ENCODE results near the gene WDR12. TPM values are rescaled to one million over a fixed set of nuclear protein-coding genes. Genes with fewer than 3 reads are reported as not detected.

The WDR12 gene
- total and polyA plus RNA-seq, 9 of the 15 experiments (the other 6 are each of a cell fraction or from before 2014, with no cell fraction given): 109 to 554 (median 174) TPM

DNA sequence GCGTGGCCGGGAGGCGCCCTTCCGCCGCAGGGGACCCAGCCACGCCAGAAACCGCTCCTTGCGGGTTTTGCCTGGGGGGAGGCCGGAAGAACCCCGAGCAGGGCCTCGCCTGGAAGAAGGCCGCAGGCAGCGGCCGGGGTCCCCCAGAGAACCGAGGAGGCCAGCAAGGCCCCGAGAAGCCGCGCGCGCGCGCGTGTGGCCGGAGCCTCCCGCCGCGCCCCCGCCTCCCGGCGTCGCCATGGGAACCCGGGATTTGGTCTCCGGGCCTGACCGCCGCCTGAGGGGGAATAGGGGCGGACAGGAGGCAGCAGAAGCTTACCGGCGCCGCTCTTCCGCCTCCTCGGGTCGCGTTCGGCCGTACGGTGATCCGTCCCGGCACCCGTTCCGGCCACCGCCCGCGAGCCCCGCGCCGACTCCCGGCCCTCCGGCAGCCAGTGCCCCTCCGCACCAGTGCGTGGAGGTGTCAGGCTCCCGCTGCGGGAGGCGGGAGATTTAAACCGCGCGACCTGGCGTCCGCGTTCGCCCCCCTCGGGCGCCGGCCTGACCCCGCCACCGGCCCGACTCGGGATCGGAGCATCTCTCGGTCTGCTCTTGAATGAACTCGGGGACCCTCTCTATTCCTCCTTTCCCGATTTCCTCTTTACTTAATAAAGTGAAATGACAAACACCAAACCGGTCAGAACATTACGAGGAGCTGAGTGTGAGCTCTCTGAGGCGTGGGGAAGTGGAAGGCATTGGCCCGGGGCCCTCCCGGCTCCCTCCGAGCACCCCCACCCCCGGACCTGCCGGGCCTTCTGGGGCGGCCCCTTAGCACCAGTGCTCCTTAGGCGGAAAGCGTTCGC lies 40.0 kb downstream of the WDR12 start, which contains the start of gene ICA1L (continued):
- TF ChIP-seq, protein P1, sequence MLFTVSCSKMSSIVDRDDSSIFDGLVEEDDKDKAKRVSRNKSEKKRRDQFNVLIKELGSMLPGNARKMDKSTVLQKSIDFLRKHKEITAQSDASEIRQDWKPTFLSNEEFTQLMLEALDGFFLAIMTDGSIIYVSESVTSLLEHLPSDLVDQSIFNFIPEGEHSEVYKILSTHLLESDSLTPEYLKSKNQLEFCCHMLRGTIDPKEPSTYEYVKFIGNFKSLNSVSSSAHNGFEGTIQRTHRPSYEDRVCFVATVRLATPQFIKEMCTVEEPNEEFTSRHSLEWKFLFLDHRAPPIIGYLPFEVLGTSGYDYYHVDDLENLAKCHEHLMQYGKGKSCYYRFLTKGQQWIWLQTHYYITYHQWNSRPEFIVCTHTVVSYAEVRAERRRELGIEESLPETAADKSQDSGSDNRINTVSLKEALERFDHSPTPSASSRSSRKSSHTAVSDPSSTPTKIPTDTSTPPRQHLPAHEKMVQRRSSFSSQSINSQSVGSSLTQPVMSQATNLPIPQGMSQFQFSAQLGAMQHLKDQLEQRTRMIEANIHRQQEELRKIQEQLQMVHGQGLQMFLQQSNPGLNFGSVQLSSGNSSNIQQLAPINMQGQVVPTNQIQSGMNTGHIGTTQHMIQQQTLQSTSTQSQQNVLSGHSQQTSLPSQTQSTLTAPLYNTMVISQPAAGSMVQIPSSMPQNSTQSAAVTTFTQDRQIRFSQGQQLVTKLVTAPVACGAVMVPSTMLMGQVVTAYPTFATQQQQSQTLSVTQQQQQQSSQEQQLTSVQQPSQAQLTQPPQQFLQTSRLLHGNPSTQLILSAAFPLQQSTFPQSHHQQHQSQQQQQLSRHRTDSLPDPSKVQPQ (CRISPR knock-in tag; IDR thresholded peaks at IDR 0.05; ENCODE audit: borderline replicate concordance): no peak
- TF ChIP-seq CEBPG (CRISPR knock-in tag; IDR thresholded peaks at IDR 0.05): no peak
- no peak for TF ChIP-seq CEBPG (tag; conservative IDR thresholded peaks at IDR 0.05 in 1 of 2, IDR thresholded peaks at IDR 0.05 in 1 of 2)
- no peak for TF ChIP-seq STAT5A (IDR thresholded peaks at IDR 0.05; ENCODE audit: borderline replicate concordance, low read length)
- no peak for TF ChIP-seq SMC3 (conservative IDR thresholded peaks at IDR 0.05; ENCODE audit: insufficient read depth, low read depth, low read length)
- peak; percentile 60 for TF ChIP-seq MYC (IDR thresholded peaks at IDR 0.05; ENCODE audit: low read depth, low read length)
- TF ChIP-seq MYC (CRISPR knock-in tag; IDR thresholded peaks at IDR 0.05; ENCODE audit: borderline replicate concordance, low read depth): no peak
- no peak for TF ChIP-seq RHOXF2B (CRISPR knock-in tag; conservative IDR thresholded peaks at IDR 0.05)
- no peak for TF ChIP-seq ZFP36 (IDR thresholded peaks at IDR 0.05; ENCODE audit: low read depth, low read length, partially characterized antibody)
- TF ChIP-seq, protein P2, sequence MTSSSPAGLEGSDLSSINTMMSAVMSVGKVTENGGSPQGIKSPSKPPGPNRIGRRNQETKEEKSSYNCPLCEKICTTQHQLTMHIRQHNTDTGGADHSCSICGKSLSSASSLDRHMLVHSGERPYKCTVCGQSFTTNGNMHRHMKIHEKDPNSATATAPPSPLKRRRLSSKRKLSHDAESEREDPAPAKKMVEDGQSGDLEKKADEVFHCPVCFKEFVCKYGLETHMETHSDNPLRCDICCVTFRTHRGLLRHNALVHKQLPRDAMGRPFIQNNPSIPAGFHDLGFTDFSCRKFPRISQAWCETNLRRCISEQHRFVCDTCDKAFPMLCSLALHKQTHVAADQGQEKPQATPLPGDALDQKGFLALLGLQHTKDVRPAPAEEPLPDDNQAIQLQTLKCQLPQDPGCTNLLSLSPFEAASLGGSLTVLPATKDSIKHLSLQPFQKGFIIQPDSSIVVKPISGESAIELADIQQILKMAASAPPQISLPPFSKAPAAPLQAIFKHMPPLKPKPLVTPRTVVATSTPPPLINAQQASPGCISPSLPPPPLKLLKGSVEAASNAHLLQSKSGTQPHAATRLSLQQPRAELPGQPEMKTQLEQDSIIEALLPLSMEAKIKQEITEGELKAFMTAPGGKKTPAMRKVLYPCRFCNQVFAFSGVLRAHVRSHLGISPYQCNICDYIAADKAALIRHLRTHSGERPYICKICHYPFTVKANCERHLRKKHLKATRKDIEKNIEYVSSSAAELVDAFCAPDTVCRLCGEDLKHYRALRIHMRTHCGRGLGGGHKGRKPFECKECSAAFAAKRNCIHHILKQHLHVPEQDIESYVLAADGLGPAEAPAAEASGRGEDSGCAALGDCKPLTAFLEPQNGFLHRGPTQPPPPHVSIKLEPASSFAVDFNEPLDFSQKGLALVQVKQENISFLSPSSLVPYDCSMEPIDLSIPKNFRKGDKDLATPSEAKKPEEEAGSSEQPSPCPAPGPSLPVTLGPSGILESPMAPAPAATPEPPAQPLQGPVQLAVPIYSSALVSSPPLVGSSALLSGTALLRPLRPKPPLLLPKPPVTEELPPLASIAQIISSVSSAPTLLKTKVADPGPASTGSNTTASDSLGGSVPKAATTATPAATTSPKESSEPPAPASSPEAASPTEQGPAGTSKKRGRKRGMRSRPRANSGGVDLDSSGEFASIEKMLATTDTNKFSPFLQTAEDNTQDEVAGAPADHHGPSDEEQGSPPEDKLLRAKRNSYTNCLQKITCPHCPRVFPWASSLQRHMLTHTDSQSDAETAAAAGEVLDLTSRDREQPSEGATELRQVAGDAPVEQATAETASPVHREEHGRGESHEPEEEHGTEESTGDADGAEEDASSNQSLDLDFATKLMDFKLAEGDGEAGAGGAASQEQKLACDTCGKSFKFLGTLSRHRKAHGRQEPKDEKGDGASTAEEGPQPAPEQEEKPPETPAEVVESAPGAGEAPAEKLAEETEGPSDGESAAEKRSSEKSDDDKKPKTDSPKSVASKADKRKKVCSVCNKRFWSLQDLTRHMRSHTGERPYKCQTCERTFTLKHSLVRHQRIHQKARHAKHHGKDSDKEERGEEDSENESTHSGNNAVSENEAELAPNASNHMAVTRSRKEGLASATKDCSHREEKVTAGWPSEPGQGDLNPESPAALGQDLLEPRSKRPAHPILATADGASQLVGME (CRISPR knock-in tag; IDR thresholded peaks at IDR 0.05): 0 out of 2 replicates have a peak, but pooled peaks have one; percentile 55
- TF ChIP-seq ZNF507 (tag; conservative IDR thresholded peaks at IDR 0.05): no peak
- TF ChIP-seq, protein P3, sequence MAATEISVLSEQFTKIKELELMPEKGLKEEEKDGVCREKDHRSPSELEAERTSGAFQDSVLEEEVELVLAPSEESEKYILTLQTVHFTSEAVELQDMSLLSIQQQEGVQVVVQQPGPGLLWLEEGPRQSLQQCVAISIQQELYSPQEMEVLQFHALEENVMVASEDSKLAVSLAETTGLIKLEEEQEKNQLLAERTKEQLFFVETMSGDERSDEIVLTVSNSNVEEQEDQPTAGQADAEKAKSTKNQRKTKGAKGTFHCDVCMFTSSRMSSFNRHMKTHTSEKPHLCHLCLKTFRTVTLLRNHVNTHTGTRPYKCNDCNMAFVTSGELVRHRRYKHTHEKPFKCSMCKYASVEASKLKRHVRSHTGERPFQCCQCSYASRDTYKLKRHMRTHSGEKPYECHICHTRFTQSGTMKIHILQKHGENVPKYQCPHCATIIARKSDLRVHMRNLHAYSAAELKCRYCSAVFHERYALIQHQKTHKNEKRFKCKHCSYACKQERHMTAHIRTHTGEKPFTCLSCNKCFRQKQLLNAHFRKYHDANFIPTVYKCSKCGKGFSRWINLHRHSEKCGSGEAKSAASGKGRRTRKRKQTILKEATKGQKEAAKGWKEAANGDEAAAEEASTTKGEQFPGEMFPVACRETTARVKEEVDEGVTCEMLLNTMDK (IDR thresholded peaks at IDR 0.05; ENCODE audit: borderline replicate concordance, insufficient read depth, low read depth, low read length, poor library complexity, severe bottlenecking): no peak
- no peak for TF ChIP-seq PRMT5 (CRISPR knock-in tag; IDR thresholded peaks at IDR 0.05)
- peak; percentile 79 to 81 for TF ChIP-seq NRF1 (conservative IDR thresholded peaks at IDR 0.05 in 1 of 2, IDR thresholded peaks at IDR 0.05 in 1 of 2)

All from K562 (cell line).